Activated CD4-positive, alpha-beta T cell treated with anti-CD3 and anti-CD28 coated beads for 4 hours (primary cell): ENCODE measurements around the gene DPPA2.

ENCODE experiments used
- DNase-seq, 2 donors: peaks; one replicate each; pipeline ENCODE4 v3.0.0-alpha.2; 2020

DPPA2 gene

DNA sequence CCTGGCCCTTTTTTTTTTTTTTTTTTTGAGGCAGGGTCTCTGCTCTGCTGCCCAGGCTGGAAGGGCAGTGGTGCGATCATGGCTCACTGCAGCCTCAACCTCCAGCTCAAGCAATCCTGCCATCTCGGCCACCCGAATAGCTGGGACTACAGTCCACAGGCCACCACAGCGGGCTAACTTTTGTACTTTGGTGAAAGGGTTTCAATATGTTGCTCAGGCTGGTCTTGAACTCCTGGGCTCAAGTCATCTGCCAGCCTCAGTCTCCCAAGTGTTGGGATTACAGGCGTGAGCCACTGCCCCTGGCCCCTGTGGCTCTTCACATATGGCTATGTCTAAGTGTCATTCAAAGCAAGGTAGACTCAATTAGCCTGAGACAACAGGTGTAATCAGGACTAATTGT lies 8.8 kb upstream of the DPPA2 start:
- no peak for DNase-seq

DNA sequence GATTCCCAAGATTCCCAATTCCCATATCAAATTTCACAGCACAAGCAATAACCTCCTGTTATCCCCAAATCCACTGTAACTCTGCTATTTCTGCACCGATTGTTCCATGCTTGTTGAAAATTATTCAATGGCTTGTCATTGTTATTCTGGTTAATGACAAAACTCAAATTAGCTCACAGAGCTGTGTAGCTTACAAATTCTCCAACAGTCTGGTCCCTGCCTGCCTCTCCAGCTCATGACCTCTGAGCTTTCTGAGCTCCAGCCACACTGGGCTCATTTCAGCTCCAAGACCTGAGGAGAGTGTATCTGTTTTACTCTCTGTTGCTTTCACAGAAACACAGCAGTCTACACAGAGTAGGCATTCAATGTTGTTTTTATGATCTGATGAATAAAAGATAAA lies 3.3 kb downstream of the DPPA2 start:
- DNase-seq: no peak

DNA sequence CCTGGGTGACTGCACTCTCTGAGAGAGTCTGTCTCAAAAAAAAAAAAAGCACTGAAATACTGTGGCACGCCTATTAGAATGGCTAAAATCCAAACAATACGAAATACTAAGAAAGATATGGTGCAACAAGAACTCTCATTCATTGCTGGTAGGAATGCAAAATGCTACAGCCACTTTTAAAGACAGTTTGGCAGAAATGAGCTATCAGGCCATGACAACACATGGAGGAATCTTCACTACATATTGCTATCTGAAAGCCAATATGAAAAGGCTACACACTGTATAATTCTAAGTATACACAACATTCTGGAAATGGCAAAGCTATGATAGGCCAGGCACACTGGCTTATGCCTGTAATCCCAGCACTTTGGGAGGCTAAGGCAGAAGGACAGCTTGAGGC lies 18.8 kb downstream of the DPPA2 start:
- no peak for DNase-seq

DNA sequence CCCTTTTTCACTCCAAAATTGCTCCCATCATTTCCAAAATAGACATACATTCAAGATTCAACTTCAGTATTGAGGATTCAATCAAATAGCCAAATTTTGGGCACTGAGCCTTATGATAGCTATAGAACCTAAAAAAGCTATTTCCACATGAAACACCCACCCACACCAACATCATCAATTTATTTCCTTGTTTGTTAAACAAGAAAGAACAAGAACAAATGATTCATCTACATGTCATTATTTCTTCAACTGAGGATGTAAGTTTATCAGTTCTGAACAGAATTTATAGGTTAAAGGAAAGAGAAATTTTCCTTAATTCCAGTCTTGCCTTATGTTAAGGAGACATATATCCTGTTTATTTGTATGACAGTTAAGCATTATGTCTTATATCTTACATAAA lies 32.2 kb downstream of the DPPA2 start:
- DNase-seq: no peak

DNA sequence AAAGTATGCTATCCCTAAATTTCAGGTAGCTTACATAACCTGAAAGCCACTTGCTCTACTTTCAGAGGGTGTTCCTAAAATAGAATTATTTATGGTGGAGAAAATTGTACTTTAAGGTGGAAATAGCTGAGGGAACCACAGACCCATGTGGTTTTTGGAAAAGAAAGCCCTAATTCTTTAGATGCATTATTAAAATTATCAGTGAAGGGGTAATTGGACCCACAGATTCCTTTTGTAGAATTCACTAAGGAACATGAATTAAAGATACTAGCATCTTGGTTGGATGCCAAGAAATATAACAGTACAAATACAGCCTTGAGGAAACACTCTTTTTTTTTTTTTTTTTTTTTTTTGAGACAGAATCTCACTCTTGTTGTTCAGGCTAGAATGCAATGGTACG lies 37.8 kb downstream of the DPPA2 start:
- no peak for DNase-seq

DNA sequence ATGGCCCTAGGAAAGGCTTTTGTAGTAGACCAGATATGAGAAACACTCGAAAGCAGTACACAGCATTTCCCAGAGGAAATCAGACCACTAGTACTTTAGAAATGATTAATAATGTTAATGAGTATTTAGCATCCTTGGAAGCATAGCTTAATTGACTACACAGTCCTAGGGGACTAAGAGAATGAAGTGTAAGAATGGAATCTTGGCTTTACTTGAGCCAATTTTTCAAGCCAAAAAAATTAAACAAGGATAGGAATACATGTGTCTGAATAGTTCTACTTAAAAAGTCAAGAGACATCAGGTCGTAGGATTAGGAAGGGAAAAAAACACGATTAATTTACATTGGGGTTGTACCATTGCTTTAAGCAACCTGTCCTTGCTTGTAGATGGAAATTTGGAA lies 38.2 kb downstream of the DPPA2 start:
- DNase-seq: no peak

DNA sequence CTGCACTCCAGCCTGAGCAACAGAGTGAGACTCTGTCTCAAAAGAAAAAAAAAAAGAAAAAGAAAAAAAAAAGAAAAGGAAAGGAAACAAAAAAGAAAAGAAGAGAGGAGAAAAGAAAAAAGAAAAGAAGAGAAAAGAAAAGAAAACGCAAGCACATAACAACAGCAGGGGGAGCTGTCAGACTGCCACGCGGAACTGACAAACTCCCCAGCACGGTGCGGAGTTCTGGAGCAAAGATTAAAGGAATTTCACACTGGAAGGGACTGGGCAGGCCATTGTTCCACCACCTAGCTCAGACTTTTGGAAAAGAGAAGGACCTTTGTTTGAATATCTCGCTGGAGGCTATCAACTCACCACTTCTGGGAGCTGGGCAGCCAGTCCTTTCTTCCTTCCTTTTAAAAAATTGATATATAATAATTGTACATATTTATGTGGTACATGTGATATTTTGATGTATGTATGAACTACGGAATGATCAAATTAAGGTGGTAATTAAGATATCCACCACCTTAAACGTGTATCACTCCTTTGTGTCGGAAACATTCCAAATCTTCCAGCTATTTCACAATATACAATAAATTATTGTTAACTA lies 40.5 kb downstream of the DPPA2 start:
- no peak for DNase-seq

DNA sequence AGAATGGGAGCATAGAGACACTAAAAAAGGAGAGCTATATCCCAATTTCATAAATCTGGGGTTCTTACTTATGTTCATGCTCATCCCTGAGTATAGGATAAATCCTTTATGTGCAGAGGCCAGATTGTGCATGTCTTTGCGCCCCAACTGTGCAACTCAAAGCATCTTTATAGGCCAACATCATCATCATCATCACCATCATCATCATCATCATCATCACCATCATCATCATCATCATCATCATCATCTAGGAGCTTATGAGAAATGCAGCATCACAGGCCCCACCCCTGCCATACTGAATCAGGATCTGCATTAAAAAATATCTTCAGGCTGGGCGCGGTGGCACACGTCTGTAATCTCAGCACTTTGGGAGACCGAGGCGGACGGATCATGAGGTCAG lies 45.5 kb downstream of the DPPA2 start:
- DNase-seq: no peak

DNA sequence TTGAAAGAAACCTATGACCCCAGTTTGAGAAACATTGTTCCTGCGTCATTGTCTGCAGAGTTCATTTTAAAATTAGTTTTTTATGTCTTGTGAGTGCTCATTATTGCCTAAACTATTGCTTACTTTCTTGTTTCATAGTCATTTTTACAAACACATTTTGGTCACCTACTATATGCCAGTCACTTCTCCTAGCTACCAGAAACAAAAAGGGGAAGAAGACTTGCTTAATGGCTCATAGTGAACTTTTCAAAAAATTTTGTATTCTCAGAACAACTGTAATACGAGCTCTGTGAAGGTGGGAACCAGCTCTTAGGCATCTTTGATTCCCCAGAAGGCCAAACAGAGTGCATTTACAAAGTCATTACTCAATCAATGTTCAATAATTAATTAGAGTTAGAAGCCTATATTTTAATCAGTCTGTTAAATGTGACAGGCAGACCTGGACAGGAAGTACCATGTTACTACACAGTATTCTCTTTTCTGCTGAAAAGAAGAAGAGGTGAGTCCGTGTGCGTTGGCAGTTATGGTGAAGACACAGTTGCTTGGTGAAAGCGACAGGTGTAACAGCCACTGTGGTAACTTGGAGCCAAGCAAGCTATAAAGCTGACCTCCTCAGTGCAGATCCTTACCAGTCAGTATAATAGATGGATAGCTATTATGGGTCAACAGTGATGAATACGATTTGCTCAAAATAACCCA lies 46.6 kb downstream of the DPPA2 start:
- DNase-seq: no peak

DNA sequence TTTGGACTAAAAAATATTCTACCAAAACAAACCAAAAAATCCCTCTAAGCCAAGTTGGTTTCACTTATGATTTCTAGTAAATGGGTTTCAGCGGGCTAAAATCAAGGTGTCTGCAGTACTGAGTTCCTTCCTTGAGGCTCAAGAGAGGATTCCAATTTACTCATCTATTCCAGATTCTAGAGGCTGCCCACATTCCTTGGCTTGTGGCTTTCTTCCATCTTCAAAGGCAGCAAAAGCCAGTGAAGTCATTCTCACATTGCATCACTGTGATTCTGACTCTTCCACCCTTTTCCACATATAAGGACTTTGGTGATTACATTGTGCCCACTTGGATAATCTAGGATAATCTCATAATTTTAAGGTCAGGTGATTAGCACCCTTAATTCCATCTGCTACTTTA lies 48.1 kb downstream of the DPPA2 start:
- DNase-seq: no peak

DNA sequence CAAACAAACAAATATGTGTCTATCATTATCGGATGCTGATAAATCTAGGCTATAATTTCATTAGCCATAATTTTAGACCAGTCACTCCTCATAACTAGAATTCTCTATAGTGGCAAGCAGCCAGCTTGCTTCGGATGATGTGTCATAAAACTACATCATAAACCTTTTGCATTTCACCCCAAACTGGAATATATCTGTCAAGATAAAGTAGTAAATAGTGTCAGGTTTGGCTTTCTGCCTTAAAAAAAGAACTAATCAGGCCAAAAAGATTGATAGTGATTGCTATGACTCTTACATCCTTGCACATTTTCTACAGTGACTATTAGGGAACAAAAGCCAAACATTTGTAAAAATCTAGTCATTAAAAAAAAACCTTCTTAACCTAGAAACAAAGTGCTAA lies 51.0 kb downstream of the DPPA2 start:
- no peak for DNase-seq

DNA sequence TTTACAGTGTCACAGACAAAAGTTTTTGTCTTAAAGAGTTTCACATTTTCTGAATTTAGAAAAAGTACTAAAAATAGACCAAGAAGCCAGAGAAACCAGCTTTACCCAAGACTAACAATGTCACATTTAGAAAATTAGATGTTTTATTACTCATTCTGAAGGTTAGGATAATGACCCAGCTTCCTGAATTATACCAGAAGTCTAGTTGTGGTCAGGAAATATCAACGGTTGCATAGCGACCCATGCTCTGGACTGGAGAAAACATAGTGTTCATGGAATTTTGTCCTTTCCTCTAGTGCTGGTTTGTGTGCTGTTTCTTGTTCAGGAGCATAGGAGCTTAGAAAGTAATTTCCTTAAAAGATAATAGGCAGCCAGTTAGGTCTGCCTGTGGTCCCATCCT lies 59.0 kb downstream of the DPPA2 start:
- DNase-seq: no peak

DNA sequence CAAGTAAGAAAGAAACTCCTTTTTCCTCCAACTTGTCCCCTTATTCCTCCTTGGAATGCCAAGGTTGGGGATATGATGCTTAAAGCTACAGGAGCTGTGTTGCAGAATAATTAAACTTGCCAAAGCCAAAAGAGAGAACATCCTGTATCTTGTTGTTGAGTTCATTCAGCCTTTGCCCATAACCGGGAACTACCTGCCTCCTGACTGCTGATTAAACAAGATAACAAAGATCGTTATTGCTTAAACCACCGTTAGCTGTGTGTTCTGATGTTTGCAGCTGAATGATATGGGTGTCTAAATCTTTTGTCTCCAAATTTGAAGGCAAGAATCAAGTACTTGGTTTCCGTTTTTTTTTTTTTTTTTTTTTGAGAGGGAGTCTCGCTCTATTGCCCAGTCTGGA lies 61.5 kb downstream of the DPPA2 start:
- DNase-seq: no peak

DNA sequence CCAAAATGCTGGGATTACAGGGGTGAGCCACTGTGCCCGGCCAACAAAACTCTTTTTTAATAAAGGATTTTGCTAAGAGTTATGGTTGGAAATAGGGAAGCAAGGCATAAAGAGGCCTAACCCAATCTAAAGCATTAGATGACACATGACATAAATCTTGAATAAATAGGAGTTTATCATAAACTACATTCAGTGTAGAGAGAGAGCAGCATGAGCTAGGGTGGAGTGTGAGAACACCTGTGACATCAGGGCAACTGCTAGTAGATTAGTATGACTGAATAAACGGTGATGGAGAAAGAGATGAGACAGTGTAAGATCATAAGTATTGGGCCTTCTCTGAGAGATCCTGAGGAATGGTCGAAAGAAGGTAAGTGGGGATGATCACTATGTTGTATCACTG lies 63.7 kb downstream of the DPPA2 start:
- no peak for DNase-seq
